Panc1 (cell line): ENCODE results near the gene TREML1. TPM values are rescaled to one million over a fixed set of nuclear protein-coding genes. Genes with fewer than 3 reads are reported as not detected.

ENCODE experiments used
- ATAC-seq: fragments of 200-7000 bp; cut with Tn5 transposase; 2 replicates; pipeline ENCODE4 v1.9.1; 2020; ENCODE audit warnings: mild to moderate bottlenecking, moderate library complexity
- BruUV-seq: library from RNA; stranded (reverse); fragments of 400-500 nt; replicated peaks from 2 replicates; lab custom pipeline; 2021; lab: Mats Ljungman, UMichigan
- CTCF ChIA-PET: fragments of 300-600 bp; sonication (Branson Sonifier 250); formaldehyde crosslinking; loops from one replicate; lab custom pipeline; 2022; ENCODE audit warnings: antibody characterized with exemption; lab: Charles Lee
- POLR2A ChIA-PET: fragments of 300-600 bp; sonication (Branson Sonifier 250); formaldehyde crosslinking; loops from one replicate; lab custom pipeline; 2022; ENCODE audit warnings: antibody characterized with exemption; lab: Charles Lee
- DNase-seq: peaks from one replicate; pipeline ENCODE4 v3.0.0-alpha.2; 2010; ENCODE audit warnings: low read depth, low spot score
- H3K27ac ChIP-seq: 2 replicates; pipeline ENCODE4 v1.5.1; 2011; ENCODE audit warnings: mild to moderate bottlenecking, low read length, inconsistent platforms
- H3K27me3 ChIP-seq: fragments of 200-500 bp; sonication (Bioruptor generic); 2 replicates; pipeline ENCODE4 v1.6.0; 2014; ENCODE audit warnings: low read length, inconsistent platforms; ENCODE audit not compliant: control insufficient read depth, insufficient read depth
- H3K36me3 ChIP-seq: fragments of 200-500 bp; sonication (Bioruptor generic); 2 replicates; pipeline ENCODE4 v1.5.1; 2014; ENCODE audit warnings: inconsistent platforms, mild to moderate bottlenecking, low read length, moderate library complexity; ENCODE audit not compliant: control insufficient read depth, insufficient read depth
- H3K4me1 ChIP-seq: 2 replicates; pipeline ENCODE4 v1.5.1; 2011; ENCODE audit warnings: inconsistent platforms, mild to moderate bottlenecking, low read length, moderate library complexity; ENCODE audit not compliant: control insufficient read depth, insufficient read depth
- H3K4me3 ChIP-seq, 2 experiments: 2 replicates each; pipeline ENCODE4 v1.5.1; 2011 to 2012; ENCODE audit warnings: low read depth in 2 of 2, low read length in 2 of 2, mild to moderate bottlenecking in 2 of 2, inconsistent platforms in 1 of 2, moderate library complexity in 1 of 2
- H3K9me3 ChIP-seq: fragments of 200-500 bp; sonication (Bioruptor generic); 2 replicates; pipeline ENCODE4 v1.5.1; 2014; ENCODE audit warnings: low read depth, mild to moderate bottlenecking, inconsistent platforms, low read length, moderate library complexity; ENCODE audit not compliant: control insufficient read depth, insufficient read depth
- POLR2AphosphoS5 ChIP-seq: IDR thresholded peaks from 2 replicates; pipeline ENCODE4 v1.6.1; 2012; ENCODE audit warnings: mild to moderate bottlenecking, low read depth, low read length, moderate library complexity
- SIN3A ChIP-seq: IDR thresholded peaks from 2 replicates; pipeline ENCODE4 v1.6.1; 2012; ENCODE audit warnings: low read depth, mild to moderate bottlenecking, low read length, moderate library complexity, borderline replicate concordance; ENCODE audit not compliant: insufficient read depth
- TCF7L2 ChIP-seq: IDR thresholded peaks from 2 replicates; pipeline ENCODE4 v1.6.1; 2011; ENCODE audit warnings: mild to moderate bottlenecking, low read depth, low read length, inconsistent platforms
- in situ Hi-C: cut with HindIII; loops from 2 replicates; pipeline ENCODE4 v1.10.0; 2016; ENCODE audit warnings: low sequenced_read_pairs, low pct_unique_long_range_greater_than_20kb
- intact Hi-C: fragments of 100-400 bp; cut with micrococcal nuclease; formaldehyde crosslinking; loops from one replicate; pipeline ENCODE4 v1.10.0; 2022; ENCODE audit not compliant: unreplicated experiment
- total RNA-seq: library from RNA; stranded (reverse); gene quantifications from one replicate; pipeline ENCODE4 v1.2.1, GENCODE V29; 2021; ENCODE audit not compliant: unreplicated experiment
- TF ChIP-seq, protein P1 (sequence below): fragments of 450-650 bp; IDR thresholded peaks from 2 replicates; pipeline ENCODE4 v1.5.1; 2017; ENCODE audit warnings: mild to moderate bottlenecking
- TF ChIP-seq, protein P2 (sequence below), 2 experiments: IDR thresholded peaks; 2 replicates each; pipeline ENCODE4 v1.6.1; 2011 to 2012; ENCODE audit warnings: low read depth in 2 of 2, control low read depth in 1 of 2, low read length in 1 of 2, mild to moderate bottlenecking in 1 of 2, moderate library complexity in 1 of 2; ENCODE audit not compliant: insufficient read depth in 1 of 2

The TREML1 gene
- total RNA-seq, 1 experiment from 2014 or later, result not detected

DNA sequence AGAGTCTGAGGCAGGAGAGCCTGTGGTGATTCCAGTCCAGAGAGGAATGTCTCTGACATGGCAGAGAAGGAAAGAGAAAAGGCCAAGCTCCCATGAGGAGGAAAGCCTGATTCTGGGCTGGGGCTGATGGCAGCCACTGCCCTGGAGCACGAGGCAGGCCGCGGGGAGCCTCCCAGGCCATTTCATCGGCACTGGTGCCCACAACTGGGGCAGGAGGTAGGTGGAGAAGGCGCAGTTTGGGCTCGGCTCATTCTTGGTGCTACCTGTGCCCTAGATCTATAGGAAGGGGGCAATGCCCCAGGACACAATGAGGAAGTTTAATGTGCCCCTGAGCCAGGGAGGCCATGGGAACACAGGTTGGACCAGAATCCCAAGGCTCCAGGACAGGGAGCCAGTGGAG lies 2.6 kb upstream of the TREML1 start:
- H3K9me3 ChIP-seq, result no peaks in the 10 kb centered on the region
- DNase-seq (no peak), ATAC-seq (no peak)
- ChIA-PET CTCF (no interaction called here), POLR2A (no interaction called here)
- no peaks in the 10 kb centered on the region for H3K36me3 ChIP-seq
- BruUV-seq, result no TSS peak
- in situ Hi-C loops (no loop called here), intact Hi-C loops (no loop called here)
- TF ChIP-seq SIN3A (no peak), POLR2AphosphoS5 (no peak), TCF7L2 (no peak)
- TF ChIP-seq, protein P1, sequence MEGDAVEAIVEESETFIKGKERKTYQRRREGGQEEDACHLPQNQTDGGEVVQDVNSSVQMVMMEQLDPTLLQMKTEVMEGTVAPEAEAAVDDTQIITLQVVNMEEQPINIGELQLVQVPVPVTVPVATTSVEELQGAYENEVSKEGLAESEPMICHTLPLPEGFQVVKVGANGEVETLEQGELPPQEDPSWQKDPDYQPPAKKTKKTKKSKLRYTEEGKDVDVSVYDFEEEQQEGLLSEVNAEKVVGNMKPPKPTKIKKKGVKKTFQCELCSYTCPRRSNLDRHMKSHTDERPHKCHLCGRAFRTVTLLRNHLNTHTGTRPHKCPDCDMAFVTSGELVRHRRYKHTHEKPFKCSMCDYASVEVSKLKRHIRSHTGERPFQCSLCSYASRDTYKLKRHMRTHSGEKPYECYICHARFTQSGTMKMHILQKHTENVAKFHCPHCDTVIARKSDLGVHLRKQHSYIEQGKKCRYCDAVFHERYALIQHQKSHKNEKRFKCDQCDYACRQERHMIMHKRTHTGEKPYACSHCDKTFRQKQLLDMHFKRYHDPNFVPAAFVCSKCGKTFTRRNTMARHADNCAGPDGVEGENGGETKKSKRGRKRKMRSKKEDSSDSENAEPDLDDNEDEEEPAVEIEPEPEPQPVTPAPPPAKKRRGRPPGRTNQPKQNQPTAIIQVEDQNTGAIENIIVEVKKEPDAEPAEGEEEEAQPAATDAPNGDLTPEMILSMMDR, result no peak
- TF ChIP-seq, protein P2, sequence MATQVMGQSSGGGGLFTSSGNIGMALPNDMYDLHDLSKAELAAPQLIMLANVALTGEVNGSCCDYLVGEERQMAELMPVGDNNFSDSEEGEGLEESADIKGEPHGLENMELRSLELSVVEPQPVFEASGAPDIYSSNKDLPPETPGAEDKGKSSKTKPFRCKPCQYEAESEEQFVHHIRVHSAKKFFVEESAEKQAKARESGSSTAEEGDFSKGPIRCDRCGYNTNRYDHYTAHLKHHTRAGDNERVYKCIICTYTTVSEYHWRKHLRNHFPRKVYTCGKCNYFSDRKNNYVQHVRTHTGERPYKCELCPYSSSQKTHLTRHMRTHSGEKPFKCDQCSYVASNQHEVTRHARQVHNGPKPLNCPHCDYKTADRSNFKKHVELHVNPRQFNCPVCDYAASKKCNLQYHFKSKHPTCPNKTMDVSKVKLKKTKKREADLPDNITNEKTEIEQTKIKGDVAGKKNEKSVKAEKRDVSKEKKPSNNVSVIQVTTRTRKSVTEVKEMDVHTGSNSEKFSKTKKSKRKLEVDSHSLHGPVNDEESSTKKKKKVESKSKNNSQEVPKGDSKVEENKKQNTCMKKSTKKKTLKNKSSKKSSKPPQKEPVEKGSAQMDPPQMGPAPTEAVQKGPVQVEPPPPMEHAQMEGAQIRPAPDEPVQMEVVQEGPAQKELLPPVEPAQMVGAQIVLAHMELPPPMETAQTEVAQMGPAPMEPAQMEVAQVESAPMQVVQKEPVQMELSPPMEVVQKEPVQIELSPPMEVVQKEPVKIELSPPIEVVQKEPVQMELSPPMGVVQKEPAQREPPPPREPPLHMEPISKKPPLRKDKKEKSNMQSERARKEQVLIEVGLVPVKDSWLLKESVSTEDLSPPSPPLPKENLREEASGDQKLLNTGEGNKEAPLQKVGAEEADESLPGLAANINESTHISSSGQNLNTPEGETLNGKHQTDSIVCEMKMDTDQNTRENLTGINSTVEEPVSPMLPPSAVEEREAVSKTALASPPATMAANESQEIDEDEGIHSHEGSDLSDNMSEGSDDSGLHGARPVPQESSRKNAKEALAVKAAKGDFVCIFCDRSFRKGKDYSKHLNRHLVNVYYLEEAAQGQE (IDR thresholded peaks at IDR 0.05; ENCODE audit: insufficient read depth in 1 of 2, low read depth in 2 of 2, low read length in 1 of 2), result no peak
- no peak overlapping the region for H3K27ac ChIP-seq
- no peak overlapping the region for H3K4me3 ChIP-seq
- H3K27me3 ChIP-seq, result peaks cover 9% of the 10 kb centered on the region; the same call in 1 of the 2 replicates
- no peaks in the 10 kb centered on the region for H3K4me1 ChIP-seq

DNA sequence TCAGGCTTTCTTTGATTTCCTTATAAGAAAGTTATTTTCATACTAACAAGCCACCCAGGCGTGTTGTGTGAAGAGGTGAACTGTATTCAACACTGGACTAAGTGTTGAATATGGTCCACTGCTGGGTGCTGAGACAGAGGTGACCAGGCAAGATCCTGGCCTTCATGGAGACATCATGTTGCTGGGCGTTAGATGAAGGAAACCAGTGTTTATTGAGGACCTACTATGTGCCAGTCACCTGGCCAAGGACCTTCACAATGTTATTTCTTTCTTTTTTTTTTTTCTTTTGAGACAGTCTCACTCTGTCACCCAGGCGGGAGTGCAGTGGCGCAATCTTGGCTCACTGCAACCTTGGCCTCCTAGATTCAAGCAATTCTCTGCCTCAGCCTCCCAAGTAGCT lies 1.9 kb upstream of the TREML1 start:
- intact Hi-C loops, result no loop called here
- CTCF ChIA-PET, result no interaction called here
- no TSS peak for BruUV-seq

More for the DNA sequence above, 1.9 kb upstream of the TREML1 start:
- Histone ChIP-seq H3K36me3 (no peaks in the 10 kb centered on the region), H3K27me3 (peaks cover 9% of the 10 kb centered on the region; the same call in 1 of the 2 replicates), H3K4me3 (no peak overlapping the region), H3K9me3 (no peaks in the 10 kb centered on the region), H3K27ac (no peak overlapping the region), H3K4me1 (no peaks in the 10 kb centered on the region)
- DNase-seq, result no peak
- no peak for TF ChIP-seq POLR2AphosphoS5
- TF ChIP-seq SIN3A, result no peak
- TF ChIP-seq TCF7L2, result no peak
- TF ChIP-seq, protein P2 (IDR thresholded peaks at IDR 0.05; ENCODE audit: insufficient read depth in 1 of 2, low read depth in 2 of 2, low read length in 1 of 2), result no peak
- TF ChIP-seq, protein P1, result no peak
- POLR2A ChIA-PET, result no interaction called here
- in situ Hi-C loops, result no loop called here
- ATAC-seq, result no peak
